Embryonic facial prominence (tissue), 1 donor: ENCODE data around the gene CSRP2.

Experiments
- DNase-seq: peaks from one replicate; pipeline ENCODE4 v3.0.0-alpha.2; 2016; ENCODE audit errors: extremely low spot score

The CSRP2 gene

DNA sequence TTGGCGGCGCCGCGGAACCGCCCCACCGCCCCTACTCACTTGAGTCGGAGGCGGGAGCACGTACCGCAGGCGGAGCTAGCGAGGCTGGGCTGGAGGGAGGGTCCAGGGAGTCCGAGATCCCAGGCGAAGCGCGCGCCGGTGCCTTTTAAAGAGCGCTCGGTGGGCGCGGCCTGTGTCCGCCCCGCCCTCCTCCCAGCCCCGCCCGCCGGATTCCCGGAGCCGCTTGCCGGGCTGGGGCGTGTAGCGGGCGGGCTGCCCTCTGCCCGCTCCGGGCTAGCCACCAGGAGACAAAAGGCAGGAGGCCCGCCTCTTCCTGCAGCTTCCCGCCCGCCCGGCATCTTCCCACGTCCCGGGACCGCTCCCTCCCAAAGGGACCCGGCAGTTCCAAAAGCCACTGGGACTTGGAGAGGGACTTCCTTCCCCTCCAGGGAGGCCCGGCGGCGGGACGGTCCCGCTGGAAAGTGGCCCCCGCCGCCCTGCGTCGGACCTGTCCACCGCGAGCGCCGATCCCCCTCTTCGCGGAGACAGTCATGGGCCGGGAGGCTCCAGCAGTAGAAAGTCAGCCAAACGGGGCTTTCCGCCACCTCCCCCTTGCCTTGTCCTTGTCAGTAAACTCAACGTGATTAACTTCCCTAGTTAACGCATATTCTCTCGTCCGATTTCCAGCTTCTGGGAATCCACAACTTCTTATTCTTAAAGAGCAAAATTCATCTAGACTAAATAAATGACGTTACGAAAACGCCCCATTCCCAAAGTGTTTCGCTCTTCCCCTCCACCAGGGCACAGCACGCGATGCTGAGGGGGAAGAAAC is at the start of gene CSRP2:
TSS of gene CSRP2 (minus strand) at position 121 of the 811 bp plus-strand sequence. CDS start 12,759 bp downstream, outside the sequence.
- DNase-seq: peak; percentile 82

GRCh38 chr12:76927170-76927784 is 48.5 kb upstream of the CSRP2 start:
- no peak for DNase-seq

GRCh38 chr12:76925135-76925534 is 46.3 kb upstream of the CSRP2 start:
- no peak for DNase-seq

- DNase-seq: no peak
Measured at GRCh38 chr12:76922866-76923265, 44.0 kb upstream of the CSRP2 start.

GRCh38 chr12:76921891-76922664 is 43.3 kb upstream of the CSRP2 start:
- DNase-seq: no peak

DNA sequence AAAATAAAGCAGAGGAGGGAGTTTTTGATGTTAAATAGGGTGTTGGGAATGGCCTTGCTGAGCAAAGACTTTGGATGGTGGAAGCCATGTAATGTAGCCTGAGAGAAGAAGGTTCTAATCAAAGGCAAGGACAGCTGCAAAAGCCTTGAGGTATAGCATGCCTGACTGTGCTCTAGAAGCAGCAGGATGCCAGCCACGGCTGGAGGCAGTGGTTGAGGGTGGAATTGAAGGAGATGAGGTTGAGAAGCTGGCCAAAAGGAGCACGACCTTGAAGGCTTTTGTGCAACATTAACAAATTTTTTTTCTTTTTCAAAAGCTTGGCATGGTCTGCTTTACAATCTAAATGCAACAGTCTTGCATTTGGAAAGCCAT is 42.3 kb upstream of the CSRP2 start:
- no peak for DNase-seq

DNA sequence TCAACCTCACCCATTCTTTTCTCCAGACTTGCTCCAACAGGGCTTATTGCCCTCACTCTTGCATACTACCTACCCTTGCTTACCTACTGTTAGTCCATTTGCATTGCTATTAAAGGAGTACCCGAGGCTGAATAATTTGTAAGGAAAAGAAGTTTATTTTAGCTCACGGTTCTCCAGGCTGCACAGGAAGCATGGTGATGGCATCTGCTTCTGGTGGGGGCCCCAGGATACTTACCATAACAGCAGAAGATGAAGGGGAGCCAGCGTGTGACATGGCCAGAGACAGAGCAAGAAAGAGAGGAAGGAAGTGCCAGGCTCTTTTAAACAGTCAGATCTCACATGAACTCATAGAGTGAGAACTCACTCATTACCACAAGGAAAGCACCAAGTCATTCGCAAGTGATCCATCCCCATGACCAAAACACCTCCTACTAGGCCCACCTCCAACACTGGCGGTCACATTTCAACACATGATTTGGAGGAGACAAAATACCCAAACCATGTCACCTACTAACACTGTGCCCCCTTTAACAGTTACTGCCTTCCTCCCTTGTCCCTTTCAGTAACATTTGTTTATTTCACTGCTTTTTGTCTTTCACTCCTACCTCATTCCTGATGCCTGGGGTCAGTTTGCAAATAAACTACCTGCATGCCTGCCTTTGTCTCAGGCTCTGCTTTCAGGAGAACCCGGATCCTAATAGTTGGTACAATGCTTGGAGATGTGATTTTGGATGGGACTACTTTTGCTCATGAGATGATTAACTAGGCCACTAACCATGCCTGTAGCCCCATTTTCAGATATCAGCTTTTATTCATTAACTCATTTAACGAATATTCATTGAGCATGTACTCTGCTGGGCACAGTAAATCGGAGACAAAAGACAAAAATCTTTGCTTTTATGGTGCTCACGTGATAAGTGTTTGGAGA is 41.6 kb upstream of the CSRP2 start:
- DNase-seq: no peak

DNA sequence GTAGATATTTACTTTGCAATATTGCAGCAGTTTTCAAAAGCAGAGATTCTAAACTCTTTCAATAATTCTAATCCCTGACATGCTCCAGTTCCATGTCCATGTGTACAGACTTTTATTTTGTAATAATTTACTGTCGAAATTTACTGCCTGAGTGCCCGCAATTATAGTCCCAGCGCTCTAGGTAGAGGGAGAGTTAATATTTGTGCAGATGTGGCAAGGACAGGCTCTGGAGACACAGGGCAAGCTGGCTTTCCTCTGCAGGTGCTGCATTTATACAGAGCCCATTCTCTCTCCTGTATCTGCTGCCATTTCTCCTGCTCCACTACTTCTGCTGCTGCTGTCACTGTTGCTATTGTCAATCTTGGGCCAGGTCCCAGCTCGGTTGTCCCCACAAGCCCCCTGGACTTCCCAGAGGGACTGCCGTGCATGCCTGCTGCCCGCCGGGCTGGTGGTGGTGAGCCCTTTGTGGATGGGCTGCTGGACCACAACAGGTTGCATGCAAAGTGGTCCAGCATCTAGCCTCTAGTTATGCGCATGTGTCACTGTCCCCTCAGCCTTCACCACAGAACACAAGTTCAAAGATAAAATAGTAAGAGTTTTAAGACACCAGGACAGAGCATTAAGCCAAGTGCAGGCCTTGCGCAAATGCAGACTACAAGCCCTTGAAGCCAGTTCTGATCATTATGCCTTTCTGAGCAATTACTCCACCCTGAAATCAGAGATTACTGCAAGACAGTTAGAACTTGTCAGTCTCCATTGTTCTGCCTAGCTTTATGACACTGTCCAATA is 40.8 kb upstream of the CSRP2 start:
- no peak for DNase-seq

DNA sequence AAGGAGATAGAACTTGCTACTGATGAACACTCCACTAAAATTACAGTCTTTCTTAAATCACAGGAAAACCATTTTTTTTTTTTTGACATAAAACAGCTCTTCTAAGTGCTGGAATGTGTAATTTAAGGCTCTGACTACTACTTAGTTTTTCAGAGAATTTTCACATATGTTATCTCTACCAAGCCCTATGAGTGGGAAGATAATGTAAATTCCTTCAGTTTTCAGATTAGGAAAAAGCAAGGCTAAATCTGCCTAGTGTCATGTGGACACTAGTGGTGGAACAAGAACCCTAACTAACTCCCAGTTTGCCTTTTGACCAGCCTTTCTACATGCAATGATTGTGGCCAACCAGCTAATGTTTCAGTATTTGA is 37.3 kb upstream of the CSRP2 start:
- no peak for DNase-seq

GRCh38 chr12:76915361-76916169 is 36.7 kb upstream of the CSRP2 start:
- no peak for DNase-seq

DNA sequence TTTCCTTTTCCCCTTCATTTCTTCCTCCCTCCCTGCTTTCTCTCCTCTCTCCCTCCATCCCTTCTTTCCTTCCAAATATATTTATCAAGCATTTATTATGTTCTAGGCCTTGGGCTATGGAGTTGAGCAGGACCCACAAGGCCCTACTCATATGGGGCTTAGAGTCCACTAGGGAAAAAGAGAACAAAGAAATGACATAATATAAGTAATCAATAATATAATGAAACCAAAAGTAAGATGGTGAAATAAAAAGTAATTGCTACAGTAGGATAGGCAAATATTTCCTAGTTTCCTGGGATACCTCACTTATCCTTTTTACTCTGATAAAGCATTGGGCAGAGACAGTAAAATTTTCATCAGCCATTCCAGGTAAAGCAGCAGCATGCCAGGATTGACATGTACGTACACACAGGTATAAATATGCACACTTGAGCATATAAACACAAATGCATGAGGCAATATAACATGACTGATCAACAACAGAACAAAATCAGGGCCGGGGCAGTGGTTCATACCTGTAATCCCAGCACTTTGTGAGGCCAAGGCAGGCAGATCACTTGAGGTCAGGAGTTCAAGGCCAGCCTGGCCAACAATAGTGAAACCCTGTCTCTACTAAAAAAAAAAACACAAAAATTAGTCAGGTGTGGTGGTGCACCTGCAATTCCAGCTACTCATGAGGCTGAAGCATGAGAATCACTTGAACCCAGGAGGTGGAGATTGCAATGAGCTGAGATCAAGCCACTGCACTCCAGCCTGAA is 35.5 kb upstream of the CSRP2 start:
- DNase-seq: no peak

DNA sequence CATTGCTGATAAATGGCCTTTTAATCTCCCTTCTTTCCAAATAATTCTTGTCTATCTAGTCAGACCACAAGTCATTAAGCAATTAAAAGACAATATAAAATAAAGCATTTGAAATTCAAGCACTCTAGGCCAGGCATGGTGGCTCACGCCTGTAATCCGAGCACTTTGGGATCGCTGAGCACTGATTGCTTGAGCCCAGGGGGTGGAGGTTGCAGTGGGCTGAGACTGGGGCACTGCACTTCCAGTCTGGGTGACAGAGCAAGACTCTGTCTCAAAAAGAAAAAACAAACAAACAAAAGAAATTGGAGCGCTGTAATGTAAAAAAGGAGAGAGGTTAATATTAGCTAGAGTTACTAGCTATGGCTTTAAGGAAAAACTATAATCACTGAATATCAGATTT is 30.5 kb upstream of the CSRP2 start:
- no peak for DNase-seq

- no peak for DNase-seq
Measured at GRCh38 chr12:76908303-76909017, 29.6 kb upstream of the CSRP2 start.

GRCh38 chr12:76901628-76902380 is 23.0 kb upstream of the CSRP2 start:
- DNase-seq: no peak

- no peak for DNase-seq
Measured at GRCh38 chr12:76899522-76899921, 20.7 kb upstream of the CSRP2 start.

- peak; percentile 53 for DNase-seq
Measured at GRCh38 chr12:76898442-76898841, 19.6 kb upstream of the CSRP2 start.

- DNase-seq: no peak
Measured at GRCh38 chr12:76896274-76896673, 17.5 kb upstream of the CSRP2 start.

GRCh38 chr12:76895796-76896195 is 17.0 kb upstream of the CSRP2 start:
- no peak for DNase-seq
